OCI-M1 (cell line): ENCODE measurements around the gene ST6GAL1.

ENCODE experiments used
- DNase-seq: peaks from one replicate; lab custom pipeline; 2025; lab: John Stamatoyannopoulos, UW

Gene ST6GAL1

DNA sequence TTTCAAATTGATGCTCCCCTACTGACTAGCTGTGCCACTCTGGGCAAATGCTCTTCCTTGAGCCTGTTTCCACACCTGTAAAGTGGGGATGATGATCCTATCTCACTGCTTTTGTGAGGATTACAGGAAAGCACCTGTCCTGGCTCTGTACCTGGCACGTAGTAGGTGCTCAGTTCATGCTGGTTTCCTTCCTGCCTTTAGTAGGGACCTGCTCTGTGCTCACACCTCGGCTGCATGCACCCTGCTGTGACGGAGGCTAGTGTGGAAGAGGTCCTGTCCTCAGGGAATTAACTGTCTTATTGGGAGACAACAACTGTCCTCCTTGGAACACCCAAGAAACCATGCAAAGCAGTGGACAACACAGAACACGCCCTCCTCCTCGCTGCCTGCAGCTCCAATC lies 147.2 kb downstream of the ST6GAL1 start:
- DNase-seq: no peak

DNA sequence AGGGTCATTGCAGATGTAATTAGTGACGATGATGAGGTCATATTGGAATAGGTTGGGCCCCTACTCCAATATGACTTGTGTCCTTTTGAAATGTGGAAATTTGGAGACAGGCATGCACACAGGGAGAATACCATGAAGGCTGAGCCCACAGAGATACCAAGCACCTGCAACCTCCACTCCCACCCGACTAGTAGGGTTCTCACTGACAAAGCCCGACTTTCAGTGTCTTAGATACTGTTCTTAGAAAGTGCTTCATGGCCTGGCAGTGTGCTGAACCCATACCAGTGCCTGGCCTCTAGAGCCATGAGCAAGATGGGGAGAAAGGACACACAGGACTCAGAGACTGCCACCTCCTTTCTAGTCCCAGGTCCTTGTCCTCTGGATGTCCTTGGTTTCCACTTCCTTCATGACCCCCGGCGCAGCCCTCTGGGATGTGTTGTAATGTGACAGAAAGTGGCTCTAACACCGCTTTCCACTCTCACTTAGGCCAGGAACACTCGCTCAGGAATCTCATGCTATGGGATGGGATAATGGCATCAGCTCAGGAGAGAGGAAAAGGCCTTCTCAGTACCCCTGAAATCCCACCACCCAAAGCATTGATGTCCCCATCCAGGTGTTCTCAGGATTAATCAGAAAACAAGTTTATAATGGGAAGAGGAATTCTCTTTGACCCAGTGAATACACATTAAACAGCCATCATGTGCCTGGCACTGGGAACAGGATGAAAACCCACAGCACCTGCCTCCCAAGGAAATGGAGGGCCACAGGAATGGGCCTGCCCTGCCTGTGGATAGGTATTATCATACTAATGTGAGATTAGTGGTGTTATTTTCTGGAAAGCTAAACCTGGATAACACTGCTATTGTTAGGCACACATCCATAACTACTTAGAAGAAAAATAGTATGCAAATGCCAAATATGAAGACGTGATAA lies 149.0 kb downstream of the ST6GAL1 start:
- DNase-seq: no peak

DNA sequence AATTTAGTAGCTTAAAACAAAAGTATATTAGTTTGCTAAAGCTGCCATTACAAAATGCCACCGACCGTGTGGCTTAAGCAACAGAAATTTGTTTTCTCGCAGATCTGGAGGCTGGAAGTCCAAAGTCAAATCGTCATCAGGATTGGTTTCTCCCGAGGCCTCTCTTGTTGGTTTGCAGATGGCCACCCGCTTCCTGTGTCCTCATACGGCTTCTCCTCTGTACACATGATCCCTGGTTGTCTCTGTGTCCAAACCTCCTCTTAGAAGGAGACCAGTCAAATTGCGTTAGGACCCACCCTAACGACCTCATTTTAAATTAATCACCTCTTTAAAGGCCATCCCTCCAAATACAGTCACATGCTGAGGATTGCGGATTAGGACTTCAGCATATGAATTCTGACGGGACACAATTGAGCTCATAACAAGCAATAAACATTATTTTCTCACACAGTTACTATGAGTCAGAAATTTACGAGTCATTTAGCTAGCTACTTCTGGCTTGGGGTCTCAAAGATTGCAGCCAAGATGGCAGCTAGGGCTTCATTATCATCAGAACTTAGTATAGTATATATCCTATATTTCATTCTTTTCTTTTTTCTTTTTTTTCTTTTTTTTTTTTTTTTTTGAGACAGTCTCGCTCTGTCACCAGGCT lies 150.6 kb downstream of the ST6GAL1 start:
- no peak for DNase-seq

DNA sequence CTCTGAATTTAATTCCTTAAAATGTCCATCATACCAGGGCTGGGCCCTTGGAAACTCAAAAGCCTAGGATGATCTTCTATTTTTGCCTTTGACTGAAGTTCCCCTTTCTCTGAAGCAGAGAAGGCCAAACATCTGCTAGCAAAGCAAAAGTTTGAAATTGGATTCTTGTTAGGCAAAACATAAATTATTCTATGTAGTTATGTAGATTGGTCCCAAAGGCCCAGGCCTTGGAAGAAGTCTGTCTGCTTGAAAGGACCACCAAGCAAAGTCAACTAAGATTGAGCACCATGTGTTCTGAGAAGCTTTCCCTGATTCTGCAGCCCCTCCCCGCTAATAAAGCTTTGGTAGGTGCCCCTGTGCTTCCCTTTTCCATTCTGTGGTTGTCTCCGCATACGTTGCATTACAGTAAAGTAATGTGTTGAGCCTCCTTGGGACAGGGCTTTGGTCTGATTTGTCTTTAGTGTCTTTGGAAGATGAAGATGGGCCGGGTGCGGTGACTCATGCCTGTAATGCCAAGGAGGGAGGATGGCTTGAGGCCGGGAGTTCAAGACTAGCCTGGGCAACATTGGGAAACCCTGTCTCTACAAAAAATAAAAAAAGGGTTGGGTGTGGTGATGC lies 152.5 kb downstream of the ST6GAL1 start:
- DNase-seq: no peak

DNA sequence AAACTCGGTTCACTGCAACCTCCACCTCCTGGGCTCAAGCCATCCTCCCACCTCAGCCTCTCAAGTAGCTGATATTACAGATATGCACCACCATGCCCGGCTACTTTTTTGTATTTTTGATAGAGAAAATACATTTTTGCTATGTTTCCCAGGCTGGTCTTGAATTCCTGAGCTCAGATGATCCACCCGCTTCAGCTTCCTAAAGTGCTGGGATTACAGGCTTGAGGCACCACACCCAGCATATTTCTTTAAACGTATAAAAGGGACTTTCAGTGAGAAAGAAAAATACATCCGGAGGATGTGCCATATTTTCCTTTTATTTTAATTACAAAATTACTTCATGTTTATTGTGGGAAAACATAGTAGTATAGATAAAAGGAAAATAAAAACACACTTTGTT lies 153.8 kb downstream of the ST6GAL1 start:
- no peak for DNase-seq

DNA sequence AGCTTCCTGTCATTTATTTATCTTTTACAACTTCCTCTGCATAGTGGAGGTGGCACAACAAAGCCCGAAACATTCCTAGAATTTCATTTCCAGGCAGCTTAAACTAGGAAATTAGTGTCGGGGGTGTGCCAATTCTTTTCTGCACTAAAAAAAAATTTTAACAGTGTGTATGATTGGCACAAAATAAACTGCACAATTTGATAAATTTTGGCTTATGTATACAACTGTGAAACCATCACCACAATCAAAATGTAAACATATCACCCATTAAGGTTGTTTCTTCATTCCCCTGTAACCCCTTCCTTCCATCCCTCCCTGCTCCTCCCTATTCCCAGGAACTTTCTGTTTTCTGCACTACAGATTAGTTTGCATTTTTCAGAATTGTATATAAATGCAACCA lies 154.3 kb downstream of the ST6GAL1 start:
- no peak for DNase-seq

DNA sequence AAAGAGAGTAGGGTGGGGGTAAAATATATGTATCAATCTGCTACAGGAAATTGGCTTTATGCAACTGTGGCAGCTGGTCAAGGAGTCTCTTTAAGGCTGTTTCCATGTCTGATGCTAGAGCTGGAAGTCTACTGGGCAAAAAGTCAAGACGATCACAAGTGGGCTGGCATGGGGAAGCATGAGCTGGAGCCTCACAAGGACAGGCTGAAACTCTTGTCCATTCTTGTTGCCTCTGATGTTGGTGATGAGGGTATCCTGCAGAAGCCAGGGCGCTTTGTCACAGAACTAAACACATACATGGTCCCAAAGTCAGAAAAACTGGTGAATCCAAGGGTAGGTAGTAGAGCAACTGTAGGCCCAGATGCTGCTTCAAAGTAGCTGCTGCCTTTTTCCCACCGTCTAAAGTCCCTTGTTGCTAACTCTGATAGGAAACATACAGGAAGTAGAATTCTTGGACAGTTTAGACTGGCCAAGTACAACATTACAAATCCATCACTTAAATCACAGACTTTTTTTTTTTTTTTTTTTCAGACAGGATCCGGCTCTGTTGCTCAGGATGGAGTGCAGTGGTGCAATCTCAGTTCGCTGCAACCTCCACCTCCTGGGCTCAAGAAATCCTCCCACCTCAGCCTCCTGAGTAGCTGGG lies 154.8 kb downstream of the ST6GAL1 start:
- DNase-seq: no peak

DNA sequence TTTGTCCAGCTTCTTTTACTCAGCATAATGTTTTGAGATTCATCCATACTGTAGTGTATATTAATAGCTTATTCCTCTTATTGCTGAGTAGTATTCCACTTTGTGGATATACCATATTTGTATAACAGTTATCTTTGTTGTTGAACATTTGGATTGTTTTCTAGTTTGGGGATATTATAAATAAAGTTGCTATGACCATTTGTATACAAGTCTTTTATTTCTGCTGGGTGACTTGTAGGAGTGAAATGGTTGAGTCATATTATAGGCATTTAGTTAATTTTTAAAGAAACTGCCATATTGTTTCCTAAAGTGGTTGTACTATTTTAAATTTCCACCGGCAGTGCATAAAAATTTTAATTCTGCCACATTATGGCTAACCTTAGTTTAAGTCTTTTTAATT lies 155.6 kb downstream of the ST6GAL1 start:
- no peak for DNase-seq

DNA sequence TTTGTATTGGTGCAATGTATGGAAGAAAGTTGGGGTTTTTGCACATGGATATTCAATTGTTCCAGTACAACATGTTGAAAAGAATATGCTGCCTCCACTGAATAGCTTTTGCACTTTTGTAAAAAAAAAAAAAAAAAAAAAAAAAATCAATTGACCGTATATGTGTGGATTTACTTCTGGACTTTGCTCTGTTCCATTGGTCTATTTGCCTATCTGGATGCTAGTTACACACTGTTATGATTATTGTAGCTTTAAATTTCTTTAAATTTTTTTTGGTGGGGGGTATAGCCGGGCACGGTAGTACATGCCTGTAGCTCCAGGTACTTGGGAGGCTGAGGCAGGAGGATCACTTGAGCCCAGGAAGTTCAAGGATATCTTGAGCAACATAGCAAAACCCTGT lies 156.5 kb downstream of the ST6GAL1 start:
- DNase-seq: no peak

DNA sequence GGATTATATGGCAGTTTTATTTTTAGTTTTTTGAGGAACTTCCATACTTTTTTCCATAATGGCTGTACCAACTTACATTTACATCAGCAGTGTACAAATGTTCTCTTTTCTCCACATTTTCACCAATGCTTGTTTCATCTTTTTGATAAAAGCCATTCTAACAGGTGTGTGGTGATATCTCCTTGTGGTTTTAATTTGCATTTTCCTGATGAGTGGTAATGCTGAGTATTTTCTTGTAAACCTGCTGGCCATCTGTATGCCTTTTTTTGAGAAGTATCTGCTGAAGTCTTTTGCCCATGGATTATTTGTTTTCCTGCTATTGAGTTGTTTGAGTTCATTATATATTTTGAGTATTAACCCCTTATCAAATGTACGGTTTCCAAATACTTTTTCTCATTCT lies 158.4 kb downstream of the ST6GAL1 start:
- no peak for DNase-seq

DNA sequence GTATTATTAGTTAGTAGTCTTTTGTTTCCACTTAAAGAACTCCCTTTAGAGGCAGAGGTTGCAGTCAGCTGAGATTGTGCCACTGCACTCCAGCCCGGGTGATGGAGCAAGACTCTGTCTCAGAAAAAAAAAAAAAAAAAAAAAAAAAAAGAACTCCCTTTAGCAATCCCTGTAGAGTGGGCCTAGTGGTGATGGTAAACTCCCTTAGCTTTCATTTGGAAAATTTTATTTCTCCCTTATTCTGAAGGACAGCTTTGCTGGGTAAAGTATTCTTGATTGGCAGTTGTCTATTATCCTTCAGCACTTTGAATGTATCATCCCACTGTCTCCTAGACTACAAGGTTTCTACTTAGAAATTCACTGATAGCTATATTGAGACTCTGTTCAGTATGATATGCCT lies 163.0 kb downstream of the ST6GAL1 start:
- no peak for DNase-seq

DNA sequence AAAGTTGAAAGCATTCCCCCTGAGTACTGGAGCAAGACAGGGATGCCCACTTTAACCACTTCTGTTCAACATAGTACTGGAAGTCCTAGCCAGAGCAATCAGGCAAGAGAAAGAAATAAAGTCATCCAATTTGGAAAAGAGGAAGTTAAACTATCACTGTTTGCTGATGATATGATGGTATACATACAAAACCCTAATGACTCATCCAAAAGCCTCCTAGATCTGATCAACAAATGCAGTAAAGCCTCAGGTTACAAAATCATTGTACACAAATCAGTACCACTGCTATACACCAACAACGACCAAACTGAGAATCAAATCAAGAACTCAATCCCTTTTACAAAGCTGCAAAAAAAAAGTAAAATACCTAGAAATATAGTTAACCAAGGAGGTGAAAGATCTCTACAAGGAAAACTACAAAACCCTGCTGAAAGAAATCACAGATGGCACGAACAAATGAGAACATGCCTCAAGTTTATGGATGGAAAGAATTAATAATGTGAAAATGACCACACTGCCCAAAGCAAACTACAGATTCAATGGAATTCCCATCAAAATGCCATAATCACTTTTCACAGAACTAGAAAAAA lies 168.7 kb downstream of the ST6GAL1 start:
- DNase-seq: peak; percentile 73

DNA sequence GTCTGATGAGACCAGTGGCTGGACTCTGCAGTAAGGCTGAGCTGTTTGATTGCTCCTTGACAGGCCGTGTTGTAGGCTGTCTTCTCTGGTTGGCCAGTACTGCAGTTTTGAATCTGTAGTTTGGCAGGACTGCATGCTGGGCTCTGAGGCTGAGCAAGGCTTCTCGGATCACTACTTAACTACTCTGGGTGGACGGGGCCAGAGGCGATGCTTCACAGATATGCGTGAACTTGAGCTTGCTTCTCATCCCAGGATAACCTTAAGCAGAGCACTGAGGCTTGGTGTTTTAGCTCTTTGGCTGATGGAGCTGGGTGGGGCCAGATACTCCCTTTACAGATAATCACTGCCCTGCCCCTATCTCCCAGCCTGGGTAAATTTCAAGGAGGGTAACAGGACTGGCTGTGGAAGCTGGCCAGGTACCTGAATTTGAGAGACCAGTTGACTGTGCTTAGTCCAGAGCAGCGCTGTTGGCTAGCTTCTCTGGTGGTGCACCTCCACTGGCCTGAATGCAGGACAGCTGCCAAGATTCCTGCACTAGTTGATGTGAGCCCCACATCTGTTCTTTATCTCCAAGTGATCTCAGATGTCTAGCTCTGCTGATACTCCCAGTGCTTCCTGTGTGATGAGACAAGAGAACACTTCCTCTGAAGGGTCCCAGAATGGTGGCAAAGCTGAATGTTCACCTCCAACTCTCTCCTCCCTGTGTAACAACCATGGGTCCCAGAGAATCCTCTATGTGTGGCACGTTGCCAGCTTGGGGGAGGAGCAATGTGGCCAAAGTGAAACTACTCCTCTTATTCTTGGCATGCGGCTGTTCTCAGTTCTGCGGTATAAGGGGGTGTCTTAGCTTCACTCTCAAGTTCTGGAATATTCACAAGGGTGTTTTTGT lies 171.1 kb downstream of the ST6GAL1 start:
- DNase-seq: peak; percentile 83

DNA sequence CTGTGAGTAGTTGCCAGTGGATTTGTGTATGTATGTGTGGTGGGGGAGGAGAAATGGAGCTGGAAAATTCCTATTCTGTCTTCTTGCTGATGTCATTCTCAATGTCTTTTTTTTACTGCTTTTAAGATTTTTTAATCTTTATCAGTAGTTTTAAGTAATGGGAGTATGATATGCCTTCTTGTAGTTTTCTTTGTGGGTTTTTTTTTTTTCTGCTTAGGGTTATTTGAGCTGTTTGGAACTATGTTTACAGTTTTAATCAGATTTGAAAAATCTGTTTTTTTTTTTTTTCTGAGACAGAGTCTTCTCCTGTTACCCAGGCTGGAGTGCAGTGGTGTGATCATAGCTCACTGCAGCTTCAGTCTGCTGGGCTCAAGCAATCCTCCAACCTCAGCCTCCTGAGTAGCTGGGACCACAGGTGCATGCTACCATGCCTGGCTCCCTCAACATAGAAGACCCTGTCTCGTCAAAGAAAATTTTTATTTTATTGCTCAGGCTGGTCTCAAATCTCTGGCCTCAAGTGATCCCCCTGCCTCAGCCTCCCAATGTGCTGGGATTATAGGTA lies 171.8 kb downstream of the ST6GAL1 start:
- DNase-seq: no peak

DNA sequence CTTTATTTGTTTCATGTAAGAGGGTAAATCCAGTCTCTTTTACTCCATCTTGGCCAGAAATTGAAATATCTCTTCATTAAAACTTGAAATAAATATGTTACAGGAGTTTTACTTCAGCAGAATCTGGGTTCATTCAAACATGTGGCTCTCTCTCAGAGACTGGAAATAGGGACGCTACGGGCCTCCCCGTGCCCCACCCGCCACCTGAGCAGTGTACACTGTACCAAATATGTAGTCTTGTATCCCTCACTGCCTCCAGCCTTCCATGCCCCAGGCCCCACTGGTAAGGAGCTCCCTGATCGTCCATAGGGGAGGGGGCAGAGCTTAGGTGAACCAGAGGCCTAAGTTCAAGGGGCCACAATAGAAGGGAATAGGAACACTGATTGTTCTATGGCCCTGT lies 172.9 kb downstream of the ST6GAL1 start:
- no peak for DNase-seq

DNA sequence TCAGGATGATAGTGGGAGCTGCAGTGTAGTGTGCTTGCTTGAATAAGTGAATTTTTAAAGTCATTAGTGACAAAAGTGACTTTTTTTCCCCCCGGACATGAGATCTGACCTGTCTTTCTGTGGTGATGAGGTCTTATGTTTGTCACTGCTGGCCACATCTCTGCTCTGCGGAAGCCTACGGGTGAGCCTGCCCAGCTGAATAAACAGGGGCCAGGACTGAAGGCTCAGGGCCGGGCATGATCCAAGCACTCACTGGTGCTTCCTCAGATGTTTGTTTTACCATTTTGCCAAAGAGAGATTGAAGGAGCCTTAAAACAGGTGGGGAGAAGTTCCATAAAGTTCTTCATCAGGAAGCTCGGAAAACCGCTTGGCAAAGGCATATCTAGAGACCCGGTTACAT lies 174.0 kb downstream of the ST6GAL1 start:
- no peak for DNase-seq

DNA sequence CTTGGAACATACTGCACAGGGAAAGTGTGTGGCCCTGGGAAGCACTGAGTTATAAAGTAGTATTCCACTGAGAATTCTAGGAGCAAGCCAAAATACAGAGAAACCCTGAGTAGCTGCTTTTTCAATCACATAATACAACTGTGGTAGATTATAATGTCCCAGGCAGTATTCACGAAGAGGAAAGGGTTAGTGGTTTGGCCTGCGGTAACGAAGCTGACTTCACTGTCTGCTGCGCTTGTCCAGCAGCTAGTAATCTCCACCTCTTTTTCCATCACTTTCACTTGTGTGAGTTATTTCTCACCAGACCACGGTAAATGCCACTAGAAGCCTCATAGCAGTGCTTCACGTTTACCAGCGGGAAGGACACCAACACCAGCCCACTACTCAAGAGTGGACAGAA lies 174.6 kb downstream of the ST6GAL1 start:
- peak; percentile 67 for DNase-seq

DNA sequence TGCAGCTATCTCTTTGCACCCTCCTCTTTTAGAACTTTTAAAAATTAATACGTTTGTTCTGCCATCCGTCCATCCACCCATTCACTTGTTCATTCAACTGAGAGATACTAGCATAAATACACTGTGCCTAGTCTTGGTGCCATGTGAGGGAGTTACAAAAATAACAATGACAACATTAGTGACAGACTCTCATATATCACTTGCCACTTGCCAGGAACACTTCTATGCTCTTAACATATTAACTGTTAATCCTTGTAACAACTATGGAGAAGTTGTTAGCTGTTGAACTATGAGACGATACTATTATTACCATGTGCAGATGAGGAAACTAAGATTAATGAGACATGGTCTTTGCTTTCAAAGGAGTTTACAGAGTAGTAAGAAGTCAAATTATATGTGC lies 175.4 kb downstream of the ST6GAL1 start:
- DNase-seq: no peak

DNA sequence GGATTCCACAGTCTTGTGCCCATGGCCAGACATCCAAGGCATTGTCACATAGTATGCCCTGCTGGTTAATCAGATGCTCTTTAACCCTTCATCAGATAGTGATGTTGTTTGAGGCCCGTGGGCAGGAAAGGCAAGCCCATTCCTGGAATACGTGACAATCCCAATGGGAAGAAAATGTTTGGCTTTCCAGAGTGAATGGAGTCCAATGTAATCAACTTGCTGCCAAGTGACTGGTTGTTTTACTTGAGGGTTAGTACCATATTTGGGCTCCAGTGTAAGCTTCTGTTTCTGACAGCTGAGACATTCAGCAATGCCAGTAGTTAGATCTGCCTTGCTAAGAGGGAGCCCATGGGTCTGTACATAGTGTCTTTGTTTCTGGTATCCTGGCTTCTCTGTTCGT lies 177.7 kb downstream of the ST6GAL1 start:
- no peak for DNase-seq

DNA sequence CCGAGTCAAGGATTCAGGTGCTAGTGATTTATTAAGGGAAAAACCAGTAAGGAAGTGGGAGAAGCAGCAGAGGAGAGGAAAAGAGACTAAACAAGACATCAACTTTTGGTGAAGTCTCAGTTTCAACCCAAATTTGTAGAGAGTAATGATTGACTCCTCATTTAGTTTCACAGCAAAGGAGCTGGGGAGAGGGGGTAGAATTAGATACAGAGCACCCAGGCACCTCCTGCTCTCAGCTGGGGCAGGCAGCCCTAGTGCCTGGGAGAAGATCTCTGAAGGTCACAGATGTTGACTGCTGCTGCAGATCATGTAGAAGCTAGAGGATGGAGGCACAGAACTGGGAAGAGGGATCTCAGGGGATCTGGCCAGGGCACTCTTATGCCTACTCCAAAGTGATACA lies 179.8 kb downstream of the ST6GAL1 start:
- DNase-seq: no peak
